Smooth muscle cell (in vitro differentiated cells): ENCODE results near the gene SUPT3H. TPM values are rescaled to one million over a fixed set of nuclear protein-coding genes. Genes with fewer than 3 reads are reported as not detected.

Experiments used
- DNase-seq: peaks from one replicate; lab custom pipeline; 2025; ENCODE audit not compliant: unreplicated experiment; lab: John Stamatoyannopoulos, UW
- H2AFZ ChIP-seq: fragments of 200-600 bp; sonication (generic); 2 replicates; pipeline ENCODE4 v1.6.0; 2016; ENCODE audit warnings: antibody characterized with exemption, low read depth, mild to moderate bottlenecking
- H3F3A ChIP-seq: fragments of 200-600 bp; sonication (generic); 2 replicates; pipeline ENCODE4 v1.6.0; 2017; ENCODE audit warnings: antibody characterized with exemption, low read depth
- H3K27ac ChIP-seq: fragments of 200-600 bp; sonication (generic); 2 replicates; pipeline ENCODE4 v1.5.1; 2016; ENCODE audit warnings: low read depth, mild to moderate bottlenecking
- H3K27me3 ChIP-seq: fragments of 200-600 bp; sonication (generic); 2 replicates; pipeline ENCODE4 v1.6.1; 2016; ENCODE audit warnings: low read depth, mild to moderate bottlenecking
- H3K36me3 ChIP-seq: fragments of 200-600 bp; sonication (generic); 2 replicates; pipeline ENCODE4 v1.5.1; 2016; ENCODE audit warnings: low read depth
- H3K4me1 ChIP-seq: fragments of 200-600 bp; sonication (generic); 2 replicates; pipeline ENCODE4 v1.5.1; 2016; ENCODE audit warnings: low read depth
- H3K4me2 ChIP-seq: fragments of 200-600 bp; sonication (generic); 2 replicates; pipeline ENCODE4 v1.6.0; 2016; ENCODE audit warnings: mild to moderate bottlenecking
- H3K4me3 ChIP-seq: fragments of 200-600 bp; sonication (generic); 2 replicates; pipeline ENCODE4 v1.5.1; 2016; ENCODE audit warnings: mild to moderate bottlenecking
- H3K79me2 ChIP-seq: fragments of 200-600 bp; sonication (generic); 2 replicates; pipeline ENCODE4 v1.6.0; 2016; ENCODE audit warnings: low read depth, mild to moderate bottlenecking
- H3K9ac ChIP-seq: fragments of 200-600 bp; sonication (generic); 2 replicates; pipeline ENCODE4 v1.6.0; 2016; ENCODE audit warnings: low read depth
- H3K9me3 ChIP-seq: fragments of 200-600 bp; sonication (generic); replicated peaks from 2 replicates; pipeline ENCODE4 v1.5.1; 2016; ENCODE audit warnings: low read depth
- H4K20me1 ChIP-seq: fragments of 200-600 bp; sonication (generic); 2 replicates; pipeline ENCODE4 v1.6.0; 2016; ENCODE audit warnings: low read depth
- WGBS: methylation state at CpG from one replicate; pipeline ENCODE4 v1.1.7; 2016; ENCODE audit warnings: low lambda C conversion rate; 5-methylcytosine and 5-hydroxymethylcytosine counted together
- polyA plus RNA-seq: library from polyadenylated mRNA; unstranded; fragments of >200 nt; fragmentation: Nextera tagmentation; extraction: Ambion mirVana; gene quantifications from 2 replicates; pipeline ENCODE4 v1.2.1, GENCODE V29; 2016
- total RNA-seq: library from RNA; depleted of rRNA; stranded (reverse); fragments of >200 nt; gene quantifications from 2 replicates; pipeline ENCODE4 v1.2.3, GENCODE V29; 2014
- TF ChIP-seq, protein P1 (sequence below): fragments of 200-600 bp; sonication (generic); IDR thresholded peaks from 2 replicates; pipeline ENCODE4 v1.5.1; 2017; ENCODE audit warnings: borderline replicate concordance, mild to moderate bottlenecking, antibody characterized with exemption; ENCODE audit not compliant: insufficient read depth, poor library complexity, severe bottlenecking

SUPT3H gene
- total and polyA plus RNA-seq, 2 experiments from 2014 or later = 19.4 to 22.9 TPM

- H3K9me3 ChIP-seq = no peaks in the 10 kb centered on the region
- TF ChIP-seq, protein P1, sequence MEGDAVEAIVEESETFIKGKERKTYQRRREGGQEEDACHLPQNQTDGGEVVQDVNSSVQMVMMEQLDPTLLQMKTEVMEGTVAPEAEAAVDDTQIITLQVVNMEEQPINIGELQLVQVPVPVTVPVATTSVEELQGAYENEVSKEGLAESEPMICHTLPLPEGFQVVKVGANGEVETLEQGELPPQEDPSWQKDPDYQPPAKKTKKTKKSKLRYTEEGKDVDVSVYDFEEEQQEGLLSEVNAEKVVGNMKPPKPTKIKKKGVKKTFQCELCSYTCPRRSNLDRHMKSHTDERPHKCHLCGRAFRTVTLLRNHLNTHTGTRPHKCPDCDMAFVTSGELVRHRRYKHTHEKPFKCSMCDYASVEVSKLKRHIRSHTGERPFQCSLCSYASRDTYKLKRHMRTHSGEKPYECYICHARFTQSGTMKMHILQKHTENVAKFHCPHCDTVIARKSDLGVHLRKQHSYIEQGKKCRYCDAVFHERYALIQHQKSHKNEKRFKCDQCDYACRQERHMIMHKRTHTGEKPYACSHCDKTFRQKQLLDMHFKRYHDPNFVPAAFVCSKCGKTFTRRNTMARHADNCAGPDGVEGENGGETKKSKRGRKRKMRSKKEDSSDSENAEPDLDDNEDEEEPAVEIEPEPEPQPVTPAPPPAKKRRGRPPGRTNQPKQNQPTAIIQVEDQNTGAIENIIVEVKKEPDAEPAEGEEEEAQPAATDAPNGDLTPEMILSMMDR = no peak
- H3K4me2 ChIP-seq = no peak overlapping the region
- H3K79me2 ChIP-seq = no peaks in the 10 kb centered on the region
- peaks cover 4% of the 10 kb centered on the region for H3F3A ChIP-seq
- H3K36me3 ChIP-seq = no peaks in the 10 kb centered on the region
- no peak for DNase-seq
- no peak overlapping the region for H3K4me3 ChIP-seq
- no peaks in the 10 kb centered on the region for H3K4me1 ChIP-seq
- no peak overlapping the region for H3K27ac ChIP-seq
- H2AFZ ChIP-seq = no peak overlapping the region
- no peak overlapping the region for H3K9ac ChIP-seq
- no peaks in the 10 kb centered on the region for H4K20me1 ChIP-seq
- H3K27me3 ChIP-seq = no peaks in the 10 kb centered on the region
Measured at GRCh38 chr6:44850312-44850711, 527.4 kb downstream of the SUPT3H start.

- no peaks in the 10 kb centered on the region for H3K27me3 ChIP-seq
- 100% methylated on average over 1 of the region's 1 CpG for WGBS
- no peak overlapping the region for H3K4me3 ChIP-seq
- H3K27ac ChIP-seq = no peak overlapping the region
- H3F3A ChIP-seq = peaks cover 2% of the 10 kb centered on the region
- no peaks in the 10 kb centered on the region for H3K36me3 ChIP-seq
- no peaks in the 10 kb centered on the region for H4K20me1 ChIP-seq
- H3K4me1 ChIP-seq = no peaks in the 10 kb centered on the region
- H3K9ac ChIP-seq = no peak overlapping the region
- no peak overlapping the region for H2AFZ ChIP-seq
- no peak overlapping the region for H3K4me2 ChIP-seq
- H3K79me2 ChIP-seq = no peaks in the 10 kb centered on the region
- no peaks in the 10 kb centered on the region for H3K9me3 ChIP-seq
- no peak for DNase-seq
- TF ChIP-seq, protein P1 = no peak
Measured at GRCh38 chr6:44849806-44850205, 527.9 kb downstream of the SUPT3H start.

DNA sequence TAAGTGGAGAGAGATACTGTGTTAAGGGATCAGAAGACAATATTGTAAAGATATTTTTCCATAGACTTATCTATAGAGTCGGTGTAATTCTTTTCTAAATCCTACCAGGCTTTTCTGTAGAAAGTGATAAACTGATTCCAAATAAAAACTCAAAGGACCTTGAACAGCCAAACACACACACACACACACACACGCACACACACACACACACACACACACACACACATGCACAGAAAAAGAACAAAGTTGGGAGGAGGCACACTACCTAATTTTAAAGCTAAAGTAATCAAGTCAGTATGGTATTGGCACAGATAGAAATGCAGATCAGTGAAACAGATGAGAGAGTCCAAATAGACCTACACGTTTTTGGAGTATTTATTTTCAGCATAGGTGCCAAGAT lies 534.0 kb downstream of the SUPT3H start:
- Histone ChIP-seq H2AFZ (no peak overlapping the region), H3K4me1 (no peaks in the 10 kb centered on the region), H3K9ac (no peak overlapping the region), H3K36me3 (no peaks in the 10 kb centered on the region), H3K27ac (no peak overlapping the region), H3F3A (no peaks in the 10 kb centered on the region), H3K4me3 (no peak overlapping the region), H3K27me3 (no peaks in the 10 kb centered on the region), H3K79me2 (no peaks in the 10 kb centered on the region), H3K4me2 (no peak overlapping the region), H3K9me3 (no peaks in the 10 kb centered on the region), H4K20me1 (no peaks in the 10 kb centered on the region)
- TF ChIP-seq, protein P1 = no peak
- 50% methylated on average over 3 of the region's 3 CpGs for WGBS
- DNase-seq = no peak

DNA sequence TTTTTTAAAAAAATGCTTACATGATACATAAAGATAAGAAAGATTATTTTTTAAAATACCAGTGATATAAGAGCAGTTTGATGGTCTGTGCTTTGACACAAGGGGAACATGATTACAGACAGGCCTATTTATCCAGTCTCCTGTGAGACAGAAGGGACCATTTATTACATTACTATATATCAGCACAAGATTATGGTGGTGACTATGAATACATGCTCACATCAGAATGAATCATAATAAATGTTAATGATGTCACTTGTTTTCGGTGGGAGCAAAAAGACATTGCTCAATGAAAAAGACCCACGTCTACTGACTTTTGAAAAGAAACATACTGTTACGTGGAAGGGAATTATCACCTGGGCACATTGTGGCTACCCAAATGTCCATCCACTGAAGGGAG lies 535.1 kb downstream of the SUPT3H start:
- WGBS = 83% methylated on average over 3 of the region's 3 CpGs
- no peaks in the 10 kb centered on the region for H3K36me3 ChIP-seq
- H3K4me3 ChIP-seq = no peak overlapping the region
- no peak overlapping the region for H3K9ac ChIP-seq
- no peak for DNase-seq
- no peaks in the 10 kb centered on the region for H3K79me2 ChIP-seq
- no peaks in the 10 kb centered on the region for H3K27me3 ChIP-seq
- H3K4me1 ChIP-seq = no peaks in the 10 kb centered on the region
- TF ChIP-seq, protein P1 = no peak
- H3F3A ChIP-seq = no peaks in the 10 kb centered on the region
- no peak overlapping the region for H3K4me2 ChIP-seq
- H4K20me1 ChIP-seq = no peaks in the 10 kb centered on the region
- no peaks in the 10 kb centered on the region for H3K9me3 ChIP-seq
- H2AFZ ChIP-seq = no peak overlapping the region
- H3K27ac ChIP-seq = no peak overlapping the region
